Neural cell (in vitro differentiated cells): ENCODE measurements around the gene DNAJC28.

Experiments
- EP300 ChIP-seq: fragments of 450-650 bp; conservative IDR thresholded peaks from 2 replicates; pipeline ENCODE4 v1.6.1; 2014; ENCODE audit warnings: antibody characterized with exemption, mild to moderate bottlenecking, moderate library complexity; ENCODE audit not compliant: poor library complexity, severe bottlenecking
- EZH2 ChIP-seq: fragments of 200-600, 300-800 bp; shearing (Covaris generic), sonication (generic); IDR thresholded peaks from 2 replicates; pipeline ENCODE4 v1.6.1; 2014; ENCODE audit warnings: antibody characterized with exemption, low read length, borderline replicate concordance, mild to moderate bottlenecking; ENCODE audit not compliant: insufficient read depth, poor library complexity, severe bottlenecking
- POLR2AphosphoS5 ChIP-seq: IDR thresholded peaks from 2 replicates; pipeline ENCODE4 v1.6.1; 2012
- RAD21 ChIP-seq: fragments of 450-650 bp; conservative IDR thresholded peaks from 2 replicates; pipeline ENCODE4 v1.6.1; 2014; ENCODE audit warnings: antibody characterized with exemption, mild to moderate bottlenecking, moderate library complexity
- REST ChIP-seq: IDR thresholded peaks from 2 replicates; pipeline ENCODE4 v1.6.1; 2012; ENCODE audit warnings: borderline replicate concordance
- SMC3 ChIP-seq: fragments of 450-650 bp; conservative IDR thresholded peaks from 2 replicates; pipeline ENCODE4 v1.6.1; 2014; ENCODE audit warnings: antibody characterized with exemption, mild to moderate bottlenecking, moderate library complexity; ENCODE audit not compliant: poor library complexity
- TF ChIP-seq, protein P1 (sequence below): fragments of 450-650 bp; IDR thresholded peaks from 2 replicates; pipeline ENCODE4 v1.5.1; 2014; ENCODE audit warnings: antibody characterized with exemption, mild to moderate bottlenecking, moderate library complexity; ENCODE audit not compliant: poor library complexity, severe bottlenecking

GRCh38 chr21:33480481-33481103 is 10.9 kb downstream of the DNAJC28 start:
- TF ChIP-seq POLR2AphosphoS5 (no peak), EZH2 (no peak), RAD21 (no peak), REST (no peak), EP300 (no peak), SMC3 (no peak)
- TF ChIP-seq, protein P1, sequence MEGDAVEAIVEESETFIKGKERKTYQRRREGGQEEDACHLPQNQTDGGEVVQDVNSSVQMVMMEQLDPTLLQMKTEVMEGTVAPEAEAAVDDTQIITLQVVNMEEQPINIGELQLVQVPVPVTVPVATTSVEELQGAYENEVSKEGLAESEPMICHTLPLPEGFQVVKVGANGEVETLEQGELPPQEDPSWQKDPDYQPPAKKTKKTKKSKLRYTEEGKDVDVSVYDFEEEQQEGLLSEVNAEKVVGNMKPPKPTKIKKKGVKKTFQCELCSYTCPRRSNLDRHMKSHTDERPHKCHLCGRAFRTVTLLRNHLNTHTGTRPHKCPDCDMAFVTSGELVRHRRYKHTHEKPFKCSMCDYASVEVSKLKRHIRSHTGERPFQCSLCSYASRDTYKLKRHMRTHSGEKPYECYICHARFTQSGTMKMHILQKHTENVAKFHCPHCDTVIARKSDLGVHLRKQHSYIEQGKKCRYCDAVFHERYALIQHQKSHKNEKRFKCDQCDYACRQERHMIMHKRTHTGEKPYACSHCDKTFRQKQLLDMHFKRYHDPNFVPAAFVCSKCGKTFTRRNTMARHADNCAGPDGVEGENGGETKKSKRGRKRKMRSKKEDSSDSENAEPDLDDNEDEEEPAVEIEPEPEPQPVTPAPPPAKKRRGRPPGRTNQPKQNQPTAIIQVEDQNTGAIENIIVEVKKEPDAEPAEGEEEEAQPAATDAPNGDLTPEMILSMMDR: no peak
